GM12891 (cell line): ENCODE data around the gene DYNLT5.
"Not testable (repeated sequence)": the region's sequence is repeated elsewhere in the genome, so short reads cannot be mapped to it uniquely, and the experiment has no call there.

Experiments
- PAX5 ChIP-seq: IDR thresholded peaks from 2 replicates; pipeline ENCODE4 v1.6.1; 2011; ENCODE audit warnings: low read length, moderate library complexity, mild to moderate bottlenecking; ENCODE audit not compliant: insufficient read depth, severe bottlenecking
- POLR2A ChIP-seq: IDR thresholded peaks from 2 replicates; pipeline ENCODE4 v1.6.1; 2011; ENCODE audit warnings: low read depth, low read length, control low read depth
- POLR2AphosphoS5 ChIP-seq: IDR thresholded peaks from 2 replicates; pipeline ENCODE4 v1.6.1; 2011; ENCODE audit warnings: low read depth, low read length, control low read depth
- TAF1 ChIP-seq: IDR thresholded peaks from 2 replicates; pipeline ENCODE4 v1.6.1; 2011; ENCODE audit warnings: low read depth, low read length, control low read depth

- not testable (repeated sequence) for TF ChIP-seq TAF1, POLR2AphosphoS5, POLR2A, PAX5
Measured at GRCh38 chr1:66785800-66786199, 33.5 kb downstream of the DYNLT5 start.
